GM19455 (cell line): ENCODE measurements around the gene PIGP.
"Not testable (repeated sequence)": the region's sequence is repeated elsewhere in the genome, so short reads cannot be mapped to it uniquely, and the experiment has no call there.

Source experiments
- ATAC-seq: cut with Tn5 transposase; IDR thresholded peaks from one replicate; pipeline ENCODE4 v1.9.1; 2021; ENCODE audit not compliant: unreplicated experiment

The PIGP gene

GRCh38 chr21:37076087-37076850 is 3.4 kb upstream of the PIGP start:
- no peak for ATAC-seq

DNA sequence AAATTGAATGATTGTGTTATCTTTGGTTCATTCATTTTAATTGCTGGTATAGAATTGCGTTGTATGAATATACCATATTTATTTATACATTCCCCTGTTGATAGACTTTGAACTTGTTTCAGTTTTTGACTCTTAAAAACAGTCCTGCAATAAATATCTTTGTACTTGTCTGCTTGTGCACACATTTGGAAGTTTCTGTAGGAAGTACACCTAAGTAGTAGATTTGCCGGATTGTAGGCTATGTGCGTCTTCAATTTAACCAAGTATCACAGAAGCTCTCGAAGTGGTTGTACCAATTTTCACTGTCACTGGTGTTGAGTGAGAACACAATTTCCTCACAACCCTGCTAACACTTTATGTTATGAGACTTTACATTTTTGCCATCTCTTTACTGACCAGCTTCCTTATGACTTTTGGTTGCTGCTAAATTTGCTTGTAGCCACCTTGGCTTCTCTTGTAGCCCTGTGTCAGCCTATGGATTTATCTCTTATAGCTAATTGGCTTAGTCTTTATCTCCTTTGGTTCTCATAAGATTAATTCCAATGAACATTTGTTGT is 2.4 kb upstream of the PIGP start:
- no peak for ATAC-seq

GRCh38 chr21:37074546-37074945 is 1.7 kb upstream of the PIGP start:
- ATAC-seq, result no peak

DNA sequence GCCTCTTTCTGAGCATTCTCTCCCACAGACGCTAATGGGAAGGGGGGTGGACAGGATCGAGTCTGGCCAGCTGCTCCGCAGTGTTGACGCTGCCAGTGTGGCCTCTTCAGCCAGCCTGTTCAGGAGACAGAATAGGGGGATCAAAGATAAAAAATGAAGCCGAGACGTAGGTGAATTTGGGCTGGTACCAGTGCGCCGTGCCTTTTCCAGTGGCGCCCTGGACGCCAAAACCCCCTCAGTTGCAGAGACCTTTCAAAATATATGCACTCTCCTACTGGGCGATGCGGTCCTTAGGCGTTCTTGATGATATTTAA is 1.3 kb upstream of the PIGP start:
- no peak for ATAC-seq

GRCh38 chr21:37073417-37074196 is 736 bp upstream of the PIGP start:
- ATAC-seq, result peak; percentile 32

- peak; percentile 50 for ATAC-seq
Observed at GRCh38 chr21:37072274-37072987, 440 bp downstream of the PIGP start.

GRCh38 chr21:37071561-37072273 is 1.2 kb downstream of the PIGP start:
- no peak for ATAC-seq

DNA sequence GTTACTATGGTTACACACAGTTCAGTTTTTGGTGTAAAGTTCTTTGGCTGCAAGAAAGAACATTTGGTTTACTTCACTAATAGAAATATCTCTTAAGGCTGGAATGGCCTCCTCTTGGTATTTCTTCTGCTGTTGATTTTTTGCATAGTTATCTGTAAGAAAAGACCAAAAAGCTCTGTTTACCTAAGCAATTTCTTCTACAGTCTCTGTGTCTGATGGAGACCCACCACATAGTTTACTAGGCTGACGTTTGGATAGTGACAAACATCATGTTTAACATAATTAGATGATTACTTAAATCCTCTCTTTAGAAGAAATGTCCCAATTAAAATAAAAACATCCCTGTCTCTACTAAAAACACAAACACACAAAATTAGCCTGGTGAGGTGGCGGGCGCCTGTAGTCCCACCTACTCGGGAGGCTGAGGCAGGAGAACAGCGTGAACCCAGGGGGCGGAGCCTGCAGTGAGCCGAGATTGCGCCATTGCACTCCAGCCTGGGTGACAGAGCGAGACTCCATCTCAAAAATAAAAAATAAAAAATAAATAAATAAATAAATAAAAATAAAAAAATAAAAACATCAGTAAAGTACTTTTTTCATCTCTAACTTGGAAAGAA is 7.2 kb downstream of the PIGP start:
- ATAC-seq, result no peak

DNA sequence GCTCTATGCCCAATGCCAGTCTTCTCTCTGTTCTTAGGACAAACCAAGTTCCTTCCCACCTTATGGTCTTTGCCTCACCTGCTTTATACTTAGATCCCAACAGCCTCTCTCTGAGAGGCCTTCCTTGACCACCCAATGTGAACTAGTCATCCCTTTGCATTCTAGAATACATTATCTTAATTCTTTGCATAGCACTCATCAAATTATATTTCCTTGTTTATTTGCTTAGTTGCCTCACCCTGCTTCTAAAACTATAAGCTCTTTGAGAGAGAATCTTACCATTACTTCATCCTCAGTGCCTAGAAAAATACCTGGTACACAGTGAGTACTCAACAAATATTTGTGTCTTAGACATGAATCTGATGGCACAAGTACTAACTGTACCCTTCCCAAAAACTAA is 8.0 kb downstream of the PIGP start:
- no peak for ATAC-seq

GRCh38 chr21:37063433-37063832 is 9.4 kb downstream of the PIGP start:
- no peak for ATAC-seq

DNA sequence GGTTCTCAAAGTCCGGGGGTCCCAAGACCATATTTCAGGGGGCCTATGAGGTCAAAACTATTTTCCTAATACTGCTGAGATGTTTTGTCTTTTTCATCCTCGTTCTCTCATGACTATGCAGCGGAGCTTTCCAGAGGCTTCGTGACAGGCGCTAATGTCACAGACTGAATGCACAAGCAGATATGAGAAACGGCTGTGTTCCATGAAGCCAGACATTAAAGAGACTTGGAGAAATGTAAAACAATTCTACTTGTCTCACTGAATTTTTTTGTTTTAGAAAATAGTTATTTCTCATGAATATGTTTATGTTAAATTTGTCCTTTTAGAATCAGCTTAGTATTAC is 10.3 kb downstream of the PIGP start:
- no peak for ATAC-seq

DNA sequence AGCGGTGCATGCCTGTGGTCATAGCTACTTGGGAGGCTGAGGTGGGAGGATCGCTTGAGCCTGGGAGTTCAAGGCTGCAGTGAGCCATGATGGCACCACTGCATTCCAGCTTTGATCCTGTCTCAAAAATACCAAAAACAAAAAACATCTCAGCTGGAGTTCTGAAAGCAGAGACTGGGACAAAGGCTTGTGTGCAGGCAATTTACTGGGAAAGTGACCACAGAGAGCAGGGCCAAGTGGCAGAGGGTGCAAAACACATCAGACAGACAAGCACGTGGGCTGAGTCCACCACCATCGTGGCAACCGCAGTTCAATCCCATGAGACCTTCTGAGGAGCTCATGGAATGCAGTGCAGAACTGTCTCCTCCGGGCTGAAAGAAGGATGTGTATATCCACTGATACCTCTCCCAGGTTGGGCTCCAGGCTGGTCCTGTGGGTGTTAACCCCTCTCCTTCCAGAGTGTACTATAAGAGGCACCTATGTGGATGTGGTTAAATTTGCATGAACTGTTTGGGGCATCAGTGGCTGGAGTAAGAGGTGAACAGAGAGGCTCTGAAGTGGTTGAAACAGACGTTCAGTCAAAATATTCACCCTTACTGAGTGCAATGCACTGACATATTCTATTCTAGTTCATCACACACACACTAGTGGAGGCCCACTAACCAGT is 10.8 kb downstream of the PIGP start:
- ATAC-seq, result no peak

- no peak for ATAC-seq
Observed at GRCh38 chr21:37060296-37060695, 12.6 kb downstream of the PIGP start.

GRCh38 chr21:37059181-37059580 is 13.7 kb downstream of the PIGP start:
- ATAC-seq, result no peak

GRCh38 chr21:37058261-37058660 is 14.6 kb downstream of the PIGP start:
- no peak for ATAC-seq

GRCh38 chr21:37057614-37058013 is 15.3 kb downstream of the PIGP start:
- ATAC-seq, result no peak

DNA sequence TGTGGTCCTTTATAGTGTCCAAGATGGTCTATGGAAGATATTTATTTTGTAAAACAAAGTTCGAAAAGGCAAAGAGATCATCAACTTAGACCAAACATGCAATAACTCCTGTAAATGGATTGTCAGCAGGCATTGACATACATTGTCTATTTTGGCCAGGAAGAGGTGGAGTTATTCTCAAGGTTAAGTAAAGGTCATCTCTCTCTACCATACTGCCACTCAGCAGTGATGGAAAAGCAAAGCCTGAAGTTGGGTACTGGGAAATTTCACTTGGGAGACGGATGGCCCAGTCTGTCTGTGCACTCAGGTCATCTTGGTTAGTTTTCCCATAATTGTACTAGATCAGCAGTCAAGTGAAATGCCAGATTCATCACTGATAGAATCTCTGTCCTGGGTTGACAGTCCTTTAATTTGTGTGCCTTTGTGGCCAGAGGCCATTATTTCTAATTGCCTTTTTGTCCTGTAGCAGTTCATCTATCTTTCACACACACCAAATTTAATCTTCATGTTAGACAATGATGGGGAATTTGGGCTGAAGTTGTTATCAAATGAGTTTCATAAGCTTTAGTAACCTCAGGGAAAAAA is 17.5 kb downstream of the PIGP start:
- ATAC-seq, result no peak

- not testable (repeated sequence) for ATAC-seq
Observed at GRCh38 chr21:37049741-37050140, 23.1 kb downstream of the PIGP start.

DNA sequence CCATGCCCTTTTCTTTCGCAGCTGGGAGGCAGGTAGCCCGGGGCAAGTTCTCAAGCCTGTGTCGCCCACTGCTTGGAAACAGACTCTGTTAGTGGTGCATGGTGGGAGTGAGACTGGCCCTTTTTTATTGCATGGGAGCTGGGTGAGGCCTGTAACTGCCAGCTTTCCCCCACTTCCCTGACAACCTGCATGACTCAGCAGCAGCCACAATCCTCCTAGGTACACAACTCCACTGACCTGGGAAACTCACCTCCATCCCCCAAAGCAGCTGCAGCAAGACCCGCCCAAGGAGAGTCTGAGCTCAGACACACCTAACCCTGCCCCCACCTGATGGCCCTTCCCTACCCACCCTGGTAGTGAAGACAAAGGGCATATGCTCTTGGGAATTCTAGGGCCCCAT is 25.8 kb downstream of the PIGP start:
- no peak for ATAC-seq

DNA sequence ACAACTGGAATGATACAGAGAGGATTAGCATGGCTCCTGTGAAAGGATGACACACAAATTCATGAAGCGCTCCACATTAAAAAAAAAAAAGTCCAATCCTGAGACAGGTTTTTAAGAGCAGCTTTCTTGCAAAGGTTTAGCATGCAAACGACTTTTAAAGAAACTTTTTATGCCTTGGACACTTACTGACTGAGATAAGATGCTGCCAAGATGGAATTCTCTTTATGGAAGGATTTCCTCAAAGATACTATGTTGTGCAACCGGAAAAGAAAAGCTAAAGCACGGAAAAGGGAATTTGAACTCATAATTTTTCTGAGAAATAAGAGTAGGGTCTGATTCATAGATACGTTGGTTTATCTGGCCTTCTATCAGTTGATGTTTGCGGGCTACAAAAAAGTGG is 27.3 kb downstream of the PIGP start:
- no peak for ATAC-seq
